ENCODE data around the gene CCNI2.
A peak's percentile ranks its signal among the peaks of the same experiment; 100 is the strongest.

Gene CCNI2

GRCh38 chr5:132729896-132730295 is 17.3 kb upstream of the CCNI2 start:
- in situ Hi-C loops (cut with MboI; ENCODE audit: low pct_unique_long_range_greater_than_20kb, low sequenced_read_pairs, unreplicated experiment) = no loop called here
- no peak for TF ChIP-seq CTCF (IDR thresholded peaks at IDR 0.05; ENCODE audit: extremely low read depth, insufficient read depth, missing control alignments)
- no peak for DNase-seq (ENCODE audit: low spot score)

GRCh38 chr5:132733499-132734148 is 13.6 kb upstream of the CCNI2 start:
- no peak for DNase-seq (ENCODE audit: low spot score)
- in situ Hi-C loops (cut with MboI; ENCODE audit: low pct_unique_long_range_greater_than_20kb, low sequenced_read_pairs, unreplicated experiment) = no loop called here
- no peak for TF ChIP-seq CTCF (IDR thresholded peaks at IDR 0.05; ENCODE audit: extremely low read depth, insufficient read depth, missing control alignments)

GRCh38 chr5:132734687-132735086 is 12.5 kb upstream of the CCNI2 start:
- no peak for DNase-seq (ENCODE audit: low spot score)
- no peak for TF ChIP-seq CTCF (IDR thresholded peaks at IDR 0.05; ENCODE audit: extremely low read depth, insufficient read depth, missing control alignments)
- in situ Hi-C loops (cut with MboI; ENCODE audit: low pct_unique_long_range_greater_than_20kb, low sequenced_read_pairs, unreplicated experiment) = no loop called here

- TF ChIP-seq CTCF (IDR thresholded peaks at IDR 0.05; ENCODE audit: extremely low read depth, insufficient read depth, missing control alignments) = no peak
- DNase-seq (ENCODE audit: low spot score) = peak; percentile 100
- in situ Hi-C loops (cut with MboI; ENCODE audit: low pct_unique_long_range_greater_than_20kb, low sequenced_read_pairs, unreplicated experiment) = no loop called here
Observed at GRCh38 chr5:132736853-132737833, 10.1 kb upstream of the CCNI2 start, which contains the start of gene KIF3A. KIF3A (minus strand) TSS chr5:132737546; CDS start chr5:132737419, 127 bp downstream.

GRCh38 chr5:132737982-132738681 is 9.1 kb upstream of the CCNI2 start:
- in situ Hi-C loops (cut with MboI; ENCODE audit: low pct_unique_long_range_greater_than_20kb, low sequenced_read_pairs, unreplicated experiment) = no loop called here
- TF ChIP-seq CTCF (IDR thresholded peaks at IDR 0.05; ENCODE audit: extremely low read depth, insufficient read depth, missing control alignments) = no peak
- DNase-seq (ENCODE audit: low spot score) = no peak

GRCh38 chr5:132739232-132739631 is 8.0 kb upstream of the CCNI2 start:
- in situ Hi-C loops (cut with MboI; ENCODE audit: low pct_unique_long_range_greater_than_20kb, low sequenced_read_pairs, unreplicated experiment) = no loop called here
- DNase-seq (ENCODE audit: low spot score) = no peak
- no peak for TF ChIP-seq CTCF (IDR thresholded peaks at IDR 0.05; ENCODE audit: extremely low read depth, insufficient read depth, missing control alignments)
